Kidney epithelial cell (primary cell): Measurements from ENCODE around the gene CENPP. TPM values are rescaled to one million over a fixed set of nuclear protein-coding genes. Genes with fewer than 3 reads are reported as not detected.
A peak's percentile ranks its signal among the peaks of the same experiment; 100 is the strongest.

Source experiments
- DNase-seq: peaks from one replicate; pipeline ENCODE4 v3.0.0-alpha.2; 2010; ENCODE audit warnings: low read depth
- H3K27me3 ChIP-seq: 2 replicates; pipeline ENCODE4 v1.6.0; 2011; ENCODE audit warnings: low read length; ENCODE audit not compliant: control insufficient read depth, insufficient read depth
- H3K36me3 ChIP-seq: 2 replicates; pipeline ENCODE4 v1.5.1; 2011; ENCODE audit warnings: low read length; ENCODE audit not compliant: control insufficient read depth, insufficient read depth
- H3K4me3 ChIP-seq: 2 replicates; pipeline ENCODE4 v1.5.1; 2011; ENCODE audit warnings: low read depth, mild to moderate bottlenecking, control low read depth, low read length
- CTCF ChIP-seq: IDR thresholded peaks from 2 replicates; pipeline ENCODE4 v1.5.1; 2011; ENCODE audit warnings: mild to moderate bottlenecking, moderate library complexity, low read length, control low read depth, inconsistent platforms; ENCODE audit not compliant: insufficient read depth, poor library complexity, severe bottlenecking
- total RNA-seq: library from RNA; depleted of rRNA; stranded (reverse); fragments of >200 nt; gene quantifications from 2 replicates; pipeline ENCODE4 v1.2.3, GENCODE V29; 2015

CENPP gene
- total RNA-seq, 1 donor from 2014 or later = 1.4 TPM

DNA sequence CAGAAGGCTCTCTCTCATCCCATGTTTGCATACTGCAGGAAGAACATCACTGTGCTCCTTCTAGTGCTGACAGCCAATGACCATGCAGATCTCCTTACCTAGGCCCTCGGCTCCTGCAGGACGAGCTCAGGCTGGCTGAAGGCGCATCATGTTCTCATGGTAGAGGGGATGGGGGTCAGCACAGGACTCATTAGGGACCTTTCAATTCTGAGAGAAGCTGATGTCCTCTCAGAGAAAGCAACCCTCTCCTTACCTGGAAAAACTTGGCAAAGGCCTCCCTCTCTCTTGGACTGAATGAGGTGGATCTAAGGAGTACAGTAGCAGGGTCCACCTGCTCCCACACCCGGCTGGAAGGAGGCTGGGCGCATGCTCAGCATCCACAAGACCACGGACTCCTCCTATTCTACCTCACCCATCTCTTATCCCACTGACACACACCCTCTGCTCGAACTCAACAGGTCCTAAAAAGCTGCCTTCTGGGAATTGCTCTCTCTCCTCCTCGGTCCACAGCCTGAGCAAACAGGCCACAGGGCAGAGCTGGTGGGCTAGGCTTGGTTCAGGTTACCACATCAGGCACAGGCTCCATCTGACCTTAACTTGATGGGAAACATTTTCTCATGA lies 341.3 kb downstream of the CENPP start:
- TF ChIP-seq CTCF = no peak
- H3K27me3 ChIP-seq = no peaks in the 10 kb centered on the region
- no peak for DNase-seq
- no peak overlapping the region for H3K4me3 ChIP-seq
- H3K36me3 ChIP-seq = peaks cover 3% of the 10 kb centered on the region

DNA sequence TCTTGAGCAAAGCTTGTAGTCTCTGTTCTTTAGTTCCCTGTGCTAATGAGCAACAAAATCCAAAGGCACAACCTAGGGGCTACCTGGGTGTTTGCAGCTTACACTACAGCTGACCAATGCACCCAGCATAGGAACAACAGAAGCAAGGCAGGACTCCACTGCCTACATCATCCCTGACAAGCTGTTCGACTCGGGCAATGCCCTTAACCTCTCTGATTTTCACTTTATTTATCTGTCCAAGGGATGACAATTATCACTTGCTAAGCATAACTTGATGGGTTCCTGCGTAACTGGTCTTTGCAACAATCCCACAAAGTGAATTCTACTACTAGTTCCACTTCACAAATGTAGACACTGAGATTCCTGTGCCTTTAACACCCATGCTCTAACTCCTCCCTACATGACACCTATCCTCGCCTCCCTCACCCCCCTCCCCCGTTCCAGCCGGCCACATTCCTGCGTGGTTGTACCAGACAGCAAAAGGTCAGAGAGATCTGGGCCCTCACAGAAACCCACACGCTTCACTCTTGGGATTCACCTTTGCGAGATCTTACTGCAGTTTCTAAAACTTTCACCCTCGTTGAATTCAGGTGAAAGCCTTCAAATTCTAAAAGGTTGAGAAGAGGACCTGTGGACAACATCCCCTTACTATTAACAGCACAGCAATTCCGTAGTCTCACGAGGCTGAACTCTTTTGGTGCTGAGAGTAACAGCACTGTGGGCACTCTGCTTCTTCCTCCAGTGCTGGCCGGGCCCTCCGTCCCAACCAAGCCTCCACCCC lies 343.2 kb downstream of the CENPP start:
- peak overlapping the region; percentile 97 for H3K4me3 ChIP-seq
- TF ChIP-seq CTCF = no peak
- no peaks in the 10 kb centered on the region for H3K27me3 ChIP-seq
- DNase-seq = peak; percentile 21
- H3K36me3 ChIP-seq = peaks cover 2% of the 10 kb centered on the region

DNA sequence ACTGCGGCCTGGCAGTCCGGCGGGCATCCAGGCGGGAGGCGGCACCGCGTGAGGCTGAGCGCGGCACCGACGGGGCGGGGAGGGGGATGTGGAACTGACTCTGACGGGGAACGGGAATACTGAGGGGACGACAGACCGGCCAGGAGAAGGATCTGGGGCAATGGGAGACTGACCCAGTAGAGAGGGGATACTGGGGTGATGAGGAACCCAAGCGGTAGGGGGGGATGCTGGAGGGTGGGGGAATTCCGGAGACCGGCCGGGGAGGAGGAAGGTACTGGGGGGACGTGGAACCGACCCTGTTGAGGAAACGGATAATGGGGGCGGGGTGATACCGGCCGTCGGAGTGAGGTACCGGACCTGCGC lies 343.8 kb downstream of the CENPP start:
- no peak for DNase-seq
- Histone ChIP-seq H3K4me3 (peak overlapping the region; percentile 97), H3K36me3 (peaks cover 2% of the 10 kb centered on the region), H3K27me3 (no peaks in the 10 kb centered on the region)
- no peak for TF ChIP-seq CTCF

Other genes starting within 250 kb of the CENPP start
- gene SPTLC1, start 210.5 kb upstream of the CENPP start, total RNA-seq = 101 and 103 TPM in 2 replicates
- gene IARS1, start 32.3 kb upstream of the CENPP start, total RNA-seq = 278 and 296 TPM in 2 replicates
- gene NOL8, start 603 bp upstream of the CENPP start, total RNA-seq = 29.2 TPM in 2 replicates
- gene OGN, start 78.6 kb downstream of the CENPP start, total RNA-seq = not detected in 2 replicates
- not detected in 2 replicates for gene OMD, start 98.5 kb downstream of the CENPP start, total RNA-seq
- gene ASPN, start 156.6 kb downstream of the CENPP start, total RNA-seq = not detected in 2 replicates
- gene ECM2, start 210.0 kb downstream of the CENPP start, total RNA-seq = not detected in 2 replicates